Measurements from ENCODE around the gene FECH. TPM values are rescaled to one million over a fixed set of nuclear protein-coding genes. Genes with fewer than 3 reads are reported as not detected.

FECH gene
- total and polyA plus RNA-seq, 9 of the 15 experiments (the other 6 are each of a cell fraction or from before 2014, with no cell fraction given) = 19.8 to 170 (median 56.8) TPM

GRCh38 chr18:57529151-57529550, 57.4 kb downstream of the FECH start:
- DNase-seq (ENCODE audit: extremely low read depth in 1 of 4, low spot score in 3 of 4) = no peak
- H3K9me1 ChIP-seq (ENCODE audit: control insufficient read depth, insufficient read depth, low read length) = no peaks in the 10 kb centered on the region

DNA sequence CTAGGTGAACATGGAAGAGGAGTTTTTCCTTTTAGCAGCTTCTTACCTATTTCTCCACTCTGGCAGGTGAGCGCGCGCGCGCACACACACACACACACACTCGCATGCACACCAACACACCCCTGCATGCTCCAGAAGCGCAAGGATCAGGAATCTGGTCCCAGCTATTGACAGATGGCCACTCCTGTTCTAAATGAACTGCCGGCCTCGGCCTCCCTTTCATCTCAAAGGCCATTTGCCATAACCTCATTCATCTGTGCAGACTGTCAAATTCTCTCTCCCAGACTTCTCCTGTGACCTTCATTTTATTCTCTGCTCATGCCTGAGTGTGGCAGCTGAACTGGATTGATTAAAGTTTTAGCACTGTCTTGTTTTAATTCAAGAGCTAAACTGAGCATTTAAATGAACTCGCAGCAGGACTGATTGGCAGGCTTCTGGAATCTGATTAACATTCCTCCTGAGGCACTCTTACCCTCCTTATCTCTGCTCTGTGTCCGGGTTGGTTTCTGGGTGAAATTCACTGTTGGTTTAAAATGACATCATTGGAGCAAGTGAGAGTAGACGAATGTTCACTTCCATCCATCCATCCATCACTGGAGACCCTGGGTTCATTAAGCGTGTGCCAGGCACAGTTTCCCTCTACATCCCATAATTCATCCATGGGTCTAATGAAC, 58.8 kb downstream of the FECH start:
- no peak overlapping the region for H3K27ac ChIP-seq (ENCODE audit: extremely low read depth, low read depth, low read length)
- no peak overlapping the region for H2AFZ ChIP-seq (ENCODE audit: low read depth, low read length)
- no peak overlapping the region for H3K9ac ChIP-seq (ENCODE audit: insufficient read depth in 1 of 2, low read depth in 2 of 2, low read length in 2 of 2)
- no peaks in the 10 kb centered on the region for H4K20me1 ChIP-seq (replicated peaks; ENCODE audit: control insufficient read depth, insufficient read depth, low read length)
- DNase-seq (ENCODE audit: extremely low read depth in 1 of 4, low spot score in 3 of 4) (no peak), FAIRE-seq (no peak), ATAC-seq (no peak)
- H3K4me1 ChIP-seq (replicated peaks in 1 of 2; ENCODE audit: control insufficient read depth in 2 of 2, insufficient read depth in 2 of 2, low read length in 2 of 2) = peaks cover 3 to 4% of the 10 kb centered on the region in 2 experiments; a peak in 3 of 5 replicates
- CTCF ChIA-PET (ENCODE audit: low intra/inter-chr PET ratio) = no interaction called here
- TF ChIP-seq PKNOX1 (IDR thresholded peaks at IDR 0.05) (peak; percentile 46; the same call in 1 of the 2 replicates), IRF2 (CRISPR knock-in tag; IDR thresholded peaks at IDR 0.05) (no peak)
- H3K9me1 ChIP-seq (ENCODE audit: control insufficient read depth, insufficient read depth, low read length) = no peaks in the 10 kb centered on the region
- in situ Hi-C loops (cut with MboI) = no loop called here
- no peak overlapping the region for H3K4me2 ChIP-seq (ENCODE audit: insufficient read depth, low read length)
- H3K36me3 ChIP-seq (ENCODE audit: control insufficient read depth, insufficient read depth, low read length) = no peaks in the 10 kb centered on the region
- POLR2A ChIA-PET = no interaction called here
- 44% methylated on average over 13 of the region's 13 CpGs for WGBS (ENCODE audit: insufficient coverage, low coverage, missing lambda C conversion rate)
- H3K27me3 ChIP-seq (ENCODE audit: control insufficient read depth in 2 of 2, insufficient read depth in 2 of 2, low read length in 2 of 2) = peaks cover 0 to 11% of the 10 kb centered on the region in 2 experiments; a peak in 2 of 5 replicates
- H3K9me3 ChIP-seq (replicated peaks; ENCODE audit: control insufficient read depth, insufficient read depth, low read depth, low read length) = no peaks in the 10 kb centered on the region
- no peaks in the 10 kb centered on the region for H3K79me2 ChIP-seq (ENCODE audit: control insufficient read depth, insufficient read depth, low read length)
- intact Hi-C loops (cut with micrococcal nuclease) = no loop called here
- BruUV-seq (replicated peaks) = no TSS peak
- no peak overlapping the region for H3K4me3 ChIP-seq

More at GRCh38 chr18:57529151-57529550, 57.4 kb downstream of the FECH start:
- H3K79me2 ChIP-seq (ENCODE audit: control insufficient read depth, insufficient read depth, low read length) = no peaks in the 10 kb centered on the region
- no peak overlapping the region for H3K4me2 ChIP-seq (ENCODE audit: insufficient read depth, low read length)
- peaks cover 0 to 15% of the 10 kb centered on the region in 2 experiments; a peak in 2 of 5 replicates for H3K27me3 ChIP-seq (ENCODE audit: control insufficient read depth in 2 of 2, insufficient read depth in 2 of 2, low read length in 2 of 2)
- in situ Hi-C loops (cut with MboI) = no loop called here
- ATAC-seq (no peak), FAIRE-seq (no peak)
- TF ChIP-seq CREBBP (IDR thresholded peaks at IDR 0.05; ENCODE audit: low read depth, low read length) (no peak), CHD2 (IDR thresholded peaks at IDR 0.05; ENCODE audit: low read depth, low read length) (no peak), ZNF311 (CRISPR knock-in tag; IDR thresholded peaks at IDR 0.05) (no peak), CBX3 (IDR thresholded peaks at IDR 0.05; ENCODE audit: borderline replicate concordance in 1 of 2, low read length in 2 of 2) (no peak), ILK (tag; IDR thresholded peaks at IDR 0.05; ENCODE audit: borderline replicate concordance, low read depth) (no peak), CC2D1A (IDR thresholded peaks at IDR 0.05) (no peak), KAT8 (IDR thresholded peaks at IDR 0.05; ENCODE audit: low read depth) (no peak), SNIP1 (IDR thresholded peaks at IDR 0.05; ENCODE audit: low read depth) (no peak)
- no peak overlapping the region for H3K27ac ChIP-seq (ENCODE audit: extremely low read depth, low read depth, low read length)
- H2AFZ ChIP-seq (ENCODE audit: low read depth, low read length) = no peak overlapping the region
- ChIA-PET POLR2A (no interaction called here), CTCF (ENCODE audit: low intra/inter-chr PET ratio) (no interaction called here)
- intact Hi-C loops (cut with micrococcal nuclease) = no loop called here
- no peaks in the 10 kb centered on the region for H4K20me1 ChIP-seq (replicated peaks; ENCODE audit: control insufficient read depth, insufficient read depth, low read length)
- no peaks in the 10 kb centered on the region for H3K9me3 ChIP-seq (replicated peaks; ENCODE audit: control insufficient read depth, insufficient read depth, low read depth, low read length)
- BruUV-seq (replicated peaks) = no TSS peak
- WGBS (ENCODE audit: insufficient coverage, low coverage, missing lambda C conversion rate) = 2% methylated on average over 7 of the region's 7 CpGs
- no peaks in the 10 kb centered on the region; a peak in 2 of 5 replicates for H3K4me1 ChIP-seq (replicated peaks in 1 of 2; ENCODE audit: control insufficient read depth in 2 of 2, insufficient read depth in 2 of 2, low read length in 2 of 2)
- H3K9ac ChIP-seq (ENCODE audit: insufficient read depth in 1 of 2, low read depth in 2 of 2, low read length in 2 of 2) = no peak overlapping the region
- no peaks in the 10 kb centered on the region for H3K36me3 ChIP-seq (ENCODE audit: control insufficient read depth, insufficient read depth, low read length)
- no peak overlapping the region for H3K4me3 ChIP-seq
